NCI-H345 (cell line): ENCODE data around the gene FAM184B.
"Not testable (repeated sequence)": the region's sequence is repeated elsewhere in the genome, so short reads cannot be mapped to it uniquely, and the experiment has no call there.

Experiments used
- DNase-seq: peaks from one replicate; lab custom pipeline; 2025; lab: John Stamatoyannopoulos, UW

Gene FAM184B

GRCh38 chr4:17682222-17682566 is 99.2 kb downstream of the FAM184B start:
- no peak for DNase-seq

- no peak for DNase-seq
These were observed 99.9 kb downstream of the FAM184B start for GRCh38 chr4:17681281-17682221.

- DNase-seq: no peak
These were observed 100.7 kb downstream of the FAM184B start for GRCh38 chr4:17680559-17681280.

GRCh38 chr4:17670423-17670822 is 111.0 kb downstream of the FAM184B start:
- no peak for DNase-seq

- DNase-seq: peak; percentile 51
These were observed 113.7 kb downstream of the FAM184B start for GRCh38 chr4:17667653-17668201.

- no peak for DNase-seq
These were observed 114.2 kb downstream of the FAM184B start for GRCh38 chr4:17667253-17667652.

- DNase-seq: no peak
These were observed 115.6 kb downstream of the FAM184B start for GRCh38 chr4:17665852-17666251.

GRCh38 chr4:17665346-17665745 is 116.1 kb downstream of the FAM184B start:
- no peak for DNase-seq

- no peak for DNase-seq
These were observed 116.7 kb downstream of the FAM184B start for GRCh38 chr4:17664755-17665154.

GRCh38 chr4:17662694-17663093 is 118.7 kb downstream of the FAM184B start:
- DNase-seq: no peak

- not testable (repeated sequence) for DNase-seq
These were observed 122.2 kb downstream of the FAM184B start for GRCh38 chr4:17659196-17659595.

- no peak for DNase-seq
These were observed 123.6 kb downstream of the FAM184B start for GRCh38 chr4:17657849-17658248.

GRCh38 chr4:17657090-17657489 is 124.3 kb downstream of the FAM184B start:
- no peak for DNase-seq

GRCh38 chr4:17654701-17655100 is 126.7 kb downstream of the FAM184B start:
- no peak for DNase-seq

- DNase-seq: no peak
These were observed 131.0 kb downstream of the FAM184B start for GRCh38 chr4:17650406-17650805.

- no peak for DNase-seq
These were observed 133.5 kb downstream of the FAM184B start for GRCh38 chr4:17647927-17648326.

- DNase-seq: no peak
These were observed 134.1 kb downstream of the FAM184B start for GRCh38 chr4:17647176-17647806.

GRCh38 chr4:17646693-17647092 is 134.7 kb downstream of the FAM184B start:
- no peak for DNase-seq

- DNase-seq: no peak
These were observed 139.0 kb downstream of the FAM184B start for GRCh38 chr4:17642398-17642783.

- no peak for DNase-seq
These were observed 142.3 kb downstream of the FAM184B start for GRCh38 chr4:17639136-17639535.

GRCh38 chr4:17636696-17637622 is 144.5 kb downstream of the FAM184B start:
- peak; percentile 57 for DNase-seq
